ENCODE data around the gene ARL5C.
"Not testable (repeated sequence)": the region's sequence is repeated elsewhere in the genome, so short reads cannot be mapped to it uniquely, and the experiment has no call there.

Gene ARL5C

GRCh38 chr17:39125143-39125875, 40.7 kb downstream of the ARL5C start:
- H3K9me3 ChIP-seq (ENCODE audit: control insufficient read depth, insufficient read depth, low read length) = no peaks in the 10 kb centered on the region
- no CpG with 5 or more reads among the region's 2 CpGs for WGBS (ENCODE audit: insufficient coverage, insufficient read length)
- DNase-seq (ENCODE audit: low read depth, low spot score) = no peak
- H3K36me3 ChIP-seq (ENCODE audit: control insufficient read depth, insufficient read depth, low read length) = no peaks in the 10 kb centered on the region
- H3K27ac ChIP-seq (ENCODE audit: low read length) = no peak overlapping the region
- H3K4me1 ChIP-seq (ENCODE audit: control insufficient read depth, insufficient read depth, low read length) = no peaks in the 10 kb centered on the region
- no peaks in the 10 kb centered on the region for H3K27me3 ChIP-seq (ENCODE audit: control insufficient read depth, insufficient read depth, low read length)
- no peak overlapping the region for H3K4me3 ChIP-seq (ENCODE audit: low read length)

GRCh38 chr17:39123627-39124026, 42.3 kb downstream of the ARL5C start:
- Histone ChIP-seq H3K9me3 (ENCODE audit: control insufficient read depth, insufficient read depth, low read length) (no peaks in the 10 kb centered on the region), H3K4me1 (ENCODE audit: control insufficient read depth, insufficient read depth, low read length) (no peaks in the 10 kb centered on the region), H3K27me3 (ENCODE audit: control insufficient read depth, insufficient read depth, low read length) (no peaks in the 10 kb centered on the region), H3K36me3 (ENCODE audit: control insufficient read depth, insufficient read depth, low read length) (no peaks in the 10 kb centered on the region), H3K27ac (ENCODE audit: low read length) (no peak overlapping the region), H3K4me3 (ENCODE audit: low read length) (no peak overlapping the region)
- no CpG with 5 or more reads among the region's 9 CpGs for WGBS (ENCODE audit: insufficient coverage, insufficient read length)
- DNase-seq (ENCODE audit: low read depth, low spot score) = no peak

- H3K4me1 ChIP-seq (ENCODE audit: control insufficient read depth, insufficient read depth, low read length) = no peaks in the 10 kb centered on the region
- DNase-seq (ENCODE audit: low read depth, low spot score) = no peak
- WGBS (ENCODE audit: insufficient coverage, insufficient read length) = no CpG with 5 or more reads among the region's 7 CpGs
Measured at GRCh38 chr17:39122991-39123390, 43.0 kb downstream of the ARL5C start.

GRCh38 chr17:39121919-39122318, 44.0 kb downstream of the ARL5C start:
- not testable (repeated sequence) for H3K4me3 ChIP-seq (ENCODE audit: low read length); DNase-seq (ENCODE audit: low read depth, low spot score); H3K27me3 ChIP-seq (ENCODE audit: control insufficient read depth, insufficient read depth, low read length); H3K4me1 ChIP-seq (ENCODE audit: control insufficient read depth, insufficient read depth, low read length); H3K9me3 ChIP-seq (ENCODE audit: control insufficient read depth, insufficient read depth, low read length); H3K36me3 ChIP-seq (ENCODE audit: control insufficient read depth, insufficient read depth, low read length); H3K27ac ChIP-seq (ENCODE audit: low read length)
- no CpG with 5 or more reads among the region's 10 CpGs for WGBS (ENCODE audit: insufficient coverage, insufficient read length)

More at GRCh38 chr17:39122991-39123390, 43.0 kb downstream of the ARL5C start:
- Histone ChIP-seq H3K27ac (ENCODE audit: low read length) (no peak overlapping the region), H3K9me3 (ENCODE audit: control insufficient read depth, insufficient read depth, low read length) (no peaks in the 10 kb centered on the region), H3K36me3 (ENCODE audit: control insufficient read depth, insufficient read depth, low read length) (no peaks in the 10 kb centered on the region), H3K4me3 (ENCODE audit: low read length) (no peak overlapping the region), H3K27me3 (ENCODE audit: control insufficient read depth, insufficient read depth, low read length) (no peaks in the 10 kb centered on the region)

GRCh38 chr17:39118674-39119419, 47.1 kb downstream of the ARL5C start:
- no peak for DNase-seq (ENCODE audit: low read depth, low spot score)
- no peaks in the 10 kb centered on the region for H3K27me3 ChIP-seq (ENCODE audit: control insufficient read depth, insufficient read depth, low read length)
- WGBS (ENCODE audit: insufficient coverage, insufficient read length) = no CpG with 5 or more reads among the region's 5 CpGs
- no peaks in the 10 kb centered on the region for H3K9me3 ChIP-seq (ENCODE audit: control insufficient read depth, insufficient read depth, low read length)
- H3K27ac ChIP-seq (ENCODE audit: low read length) = no peak overlapping the region
- H3K4me3 ChIP-seq (ENCODE audit: low read length) = no peak overlapping the region
- H3K36me3 ChIP-seq (ENCODE audit: control insufficient read depth, insufficient read depth, low read length) = no peaks in the 10 kb centered on the region
- no peaks in the 10 kb centered on the region; the same call in 1 of the 2 replicates for H3K4me1 ChIP-seq (ENCODE audit: control insufficient read depth, insufficient read depth, low read length)

- Histone ChIP-seq H3K27ac (ENCODE audit: low read length) (no peak overlapping the region), H3K9me3 (ENCODE audit: control insufficient read depth, insufficient read depth, low read length) (no peaks in the 10 kb centered on the region), H3K4me3 (ENCODE audit: low read length) (no peak overlapping the region), H3K36me3 (ENCODE audit: control insufficient read depth, insufficient read depth, low read length) (no peaks in the 10 kb centered on the region), H3K4me1 (ENCODE audit: control insufficient read depth, insufficient read depth, low read length) (no peaks in the 10 kb centered on the region; the same call in 1 of the 2 replicates), H3K27me3 (ENCODE audit: control insufficient read depth, insufficient read depth, low read length) (no peaks in the 10 kb centered on the region)
- no CpG with 5 or more reads among the region's 3 CpGs for WGBS (ENCODE audit: insufficient coverage, insufficient read length)
- DNase-seq (ENCODE audit: low read depth, low spot score) = no peak
Measured at GRCh38 chr17:39116224-39116623, 49.7 kb downstream of the ARL5C start.

- H3K36me3 ChIP-seq (ENCODE audit: control insufficient read depth, insufficient read depth, low read length) = no peaks in the 10 kb centered on the region
- H3K4me3 ChIP-seq (ENCODE audit: low read length) = no peak overlapping the region
- no peaks in the 10 kb centered on the region; the same call in 1 of the 2 replicates for H3K4me1 ChIP-seq (ENCODE audit: control insufficient read depth, insufficient read depth, low read length)
- H3K27ac ChIP-seq (ENCODE audit: low read length) = no peak overlapping the region
- DNase-seq (ENCODE audit: low read depth, low spot score) = no peak
- H3K27me3 ChIP-seq (ENCODE audit: control insufficient read depth, insufficient read depth, low read length) = no peaks in the 10 kb centered on the region
- WGBS (ENCODE audit: insufficient coverage, insufficient read length) = no CpG with 5 or more reads among the region's 5 CpGs
- H3K9me3 ChIP-seq (ENCODE audit: control insufficient read depth, insufficient read depth, low read length) = no peaks in the 10 kb centered on the region
Measured at GRCh38 chr17:39115135-39115534, 50.8 kb downstream of the ARL5C start.

GRCh38 chr17:39114723-39115122, 51.2 kb downstream of the ARL5C start:
- Histone ChIP-seq H3K27ac (ENCODE audit: low read length) (no peak overlapping the region), H3K4me1 (ENCODE audit: control insufficient read depth, insufficient read depth, low read length) (no peaks in the 10 kb centered on the region; the same call in 1 of the 2 replicates), H3K27me3 (ENCODE audit: control insufficient read depth, insufficient read depth, low read length) (no peaks in the 10 kb centered on the region), H3K9me3 (ENCODE audit: control insufficient read depth, insufficient read depth, low read length) (no peaks in the 10 kb centered on the region), H3K4me3 (ENCODE audit: low read length) (no peak overlapping the region), H3K36me3 (ENCODE audit: control insufficient read depth, insufficient read depth, low read length) (no peaks in the 10 kb centered on the region)
- WGBS (ENCODE audit: insufficient coverage, insufficient read length) = no CpG with 5 or more reads among the region's 14 CpGs
- no peak for DNase-seq (ENCODE audit: low read depth, low spot score)

- no peaks in the 10 kb centered on the region for H3K9me3 ChIP-seq (ENCODE audit: control insufficient read depth, insufficient read depth, low read length)
- H3K27me3 ChIP-seq (ENCODE audit: control insufficient read depth, insufficient read depth, low read length) = no peaks in the 10 kb centered on the region
- no peak overlapping the region for H3K4me3 ChIP-seq (ENCODE audit: low read length)
- H3K4me1 ChIP-seq (ENCODE audit: control insufficient read depth, insufficient read depth, low read length) = no peaks in the 10 kb centered on the region; the same call in 1 of the 2 replicates
- DNase-seq (ENCODE audit: low read depth, low spot score) = no peak
- whole genome bisulfite sequencing (ENCODE audit: insufficient coverage, insufficient read length) = no CpG with 5 or more reads among the region's 2 CpGs
- H3K36me3 ChIP-seq (ENCODE audit: control insufficient read depth, insufficient read depth, low read length) = no peaks in the 10 kb centered on the region
- H3K27ac ChIP-seq (ENCODE audit: low read length) = no peak overlapping the region
Measured at GRCh38 chr17:39113871-39114270, 52.1 kb downstream of the ARL5C start.

- WGBS (ENCODE audit: insufficient coverage, insufficient read length) = no CpG with 5 or more reads among the region's 19 CpGs
- no peaks in the 10 kb centered on the region; the same call in 1 of the 2 replicates for H3K4me1 ChIP-seq (ENCODE audit: control insufficient read depth, insufficient read depth, low read length)
- H3K36me3 ChIP-seq (ENCODE audit: control insufficient read depth, insufficient read depth, low read length) = no peaks in the 10 kb centered on the region
- no peak overlapping the region for H3K27ac ChIP-seq (ENCODE audit: low read length)
- no peak for DNase-seq (ENCODE audit: low read depth, low spot score)
- H3K4me3 ChIP-seq (ENCODE audit: low read length) = no peak overlapping the region
- no peaks in the 10 kb centered on the region for H3K27me3 ChIP-seq (ENCODE audit: control insufficient read depth, insufficient read depth, low read length)
- no peaks in the 10 kb centered on the region for H3K9me3 ChIP-seq (ENCODE audit: control insufficient read depth, insufficient read depth, low read length)
Measured at GRCh38 chr17:39110435-39111136, 55.4 kb downstream of the ARL5C start.
